Neural progenitor cell (in vitro differentiated cells): ENCODE measurements around the gene SERPINA10.

Source experiments
- EZH2 ChIP-seq: fragments of 200-600 bp; sonication (generic); IDR thresholded peaks from 2 replicates; pipeline ENCODE4 v1.6.1; 2017; ENCODE audit warnings: antibody characterized with exemption, mild to moderate bottlenecking, moderate library complexity
- TF ChIP-seq, protein P1 (sequence below): fragments of 200-600 bp; sonication (generic); IDR thresholded peaks from 2 replicates; pipeline ENCODE4 v1.5.1; 2017; ENCODE audit warnings: antibody characterized with exemption, mild to moderate bottlenecking

DNA sequence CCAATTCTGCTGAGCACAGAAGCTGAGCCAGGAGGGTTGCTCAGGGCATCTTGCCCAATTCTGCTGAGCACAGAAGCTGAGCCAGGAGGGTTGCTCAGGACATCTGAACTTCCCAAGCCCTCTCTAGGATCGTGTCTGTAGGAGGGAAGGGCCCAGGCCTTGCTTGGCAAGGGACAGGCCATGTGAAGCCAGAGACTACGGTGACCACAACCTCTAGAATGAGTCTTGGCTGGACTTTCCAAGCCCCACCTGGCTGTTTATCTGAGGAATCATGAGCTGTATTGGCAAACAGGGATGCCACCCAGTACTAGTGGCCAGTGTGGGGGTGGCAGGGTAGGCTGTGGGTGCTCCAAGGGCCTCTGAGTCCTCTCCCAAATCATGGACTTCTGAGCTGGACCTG, 37.8 kb upstream of the SERPINA10 start:
- TF ChIP-seq, protein P1, sequence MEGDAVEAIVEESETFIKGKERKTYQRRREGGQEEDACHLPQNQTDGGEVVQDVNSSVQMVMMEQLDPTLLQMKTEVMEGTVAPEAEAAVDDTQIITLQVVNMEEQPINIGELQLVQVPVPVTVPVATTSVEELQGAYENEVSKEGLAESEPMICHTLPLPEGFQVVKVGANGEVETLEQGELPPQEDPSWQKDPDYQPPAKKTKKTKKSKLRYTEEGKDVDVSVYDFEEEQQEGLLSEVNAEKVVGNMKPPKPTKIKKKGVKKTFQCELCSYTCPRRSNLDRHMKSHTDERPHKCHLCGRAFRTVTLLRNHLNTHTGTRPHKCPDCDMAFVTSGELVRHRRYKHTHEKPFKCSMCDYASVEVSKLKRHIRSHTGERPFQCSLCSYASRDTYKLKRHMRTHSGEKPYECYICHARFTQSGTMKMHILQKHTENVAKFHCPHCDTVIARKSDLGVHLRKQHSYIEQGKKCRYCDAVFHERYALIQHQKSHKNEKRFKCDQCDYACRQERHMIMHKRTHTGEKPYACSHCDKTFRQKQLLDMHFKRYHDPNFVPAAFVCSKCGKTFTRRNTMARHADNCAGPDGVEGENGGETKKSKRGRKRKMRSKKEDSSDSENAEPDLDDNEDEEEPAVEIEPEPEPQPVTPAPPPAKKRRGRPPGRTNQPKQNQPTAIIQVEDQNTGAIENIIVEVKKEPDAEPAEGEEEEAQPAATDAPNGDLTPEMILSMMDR, result no peak
- no peak for TF ChIP-seq EZH2
